HG03060 (cell line): ENCODE measurements around the gene TRIO.

Experiments
- ATAC-seq: cut with Tn5 transposase; IDR thresholded peaks from one replicate; pipeline ENCODE4 v1.9.1; 2021; ENCODE audit warnings: low read depth, moderate number of reproducible peaks; ENCODE audit not compliant: unreplicated experiment

TRIO gene

DNA sequence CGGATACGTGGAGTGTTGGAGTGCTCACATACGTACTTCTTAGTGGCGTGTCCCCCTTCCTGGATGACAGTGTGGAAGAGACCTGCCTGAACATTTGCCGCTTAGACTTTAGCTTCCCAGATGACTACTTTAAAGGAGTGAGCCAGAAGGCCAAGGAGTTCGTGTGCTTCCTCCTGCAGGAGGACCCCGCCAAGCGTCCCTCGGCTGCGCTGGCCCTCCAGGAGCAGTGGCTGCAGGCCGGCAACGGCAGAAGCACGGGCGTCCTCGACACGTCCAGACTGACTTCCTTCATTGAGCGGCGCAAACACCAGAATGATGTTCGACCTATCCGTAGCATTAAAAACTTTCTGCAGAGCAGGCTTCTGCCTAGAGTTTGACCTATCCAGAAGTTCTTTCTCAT is 364.9 kb downstream of the TRIO start:
- ATAC-seq, result no peak

GRCh38 chr5:14509556-14509955 is 366.4 kb downstream of the TRIO start:
- no peak for ATAC-seq

DNA sequence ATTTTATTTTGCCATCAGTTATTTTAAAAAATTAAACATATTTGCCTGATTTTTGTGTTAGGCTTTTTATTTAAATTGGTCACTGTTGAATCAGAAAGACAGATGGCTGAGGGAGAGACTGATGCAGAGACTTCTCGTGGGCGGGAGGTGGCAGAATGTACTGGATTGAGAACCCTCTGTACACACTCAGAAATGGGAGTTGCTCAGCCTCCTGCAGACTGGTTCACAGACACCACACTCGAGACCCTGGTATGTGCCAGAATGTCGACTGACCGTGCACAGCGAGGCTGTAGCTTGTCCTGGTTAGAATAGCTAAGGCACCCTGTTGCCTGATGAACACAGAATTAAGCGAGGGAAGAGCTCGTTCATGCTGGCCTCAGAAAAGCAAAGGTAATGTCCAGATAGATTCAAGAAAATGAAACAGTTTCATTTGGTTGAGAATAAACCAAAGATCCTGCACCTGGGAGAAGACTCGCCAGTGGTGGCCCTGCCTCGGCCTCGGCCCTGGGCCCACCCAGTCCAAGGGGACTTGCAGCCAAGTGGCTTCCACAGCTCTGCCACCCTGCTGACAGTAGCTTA is 367.1 kb downstream of the TRIO start:
- ATAC-seq, result no peak

- ATAC-seq, result no peak
Measured at GRCh38 chr5:14510880-14511279, 367.7 kb downstream of the TRIO start.

GRCh38 chr5:14512574-14512973 is 369.4 kb downstream of the TRIO start:
- no peak for ATAC-seq

GRCh38 chr5:14513266-14513665 is 370.1 kb downstream of the TRIO start:
- no peak for ATAC-seq

DNA sequence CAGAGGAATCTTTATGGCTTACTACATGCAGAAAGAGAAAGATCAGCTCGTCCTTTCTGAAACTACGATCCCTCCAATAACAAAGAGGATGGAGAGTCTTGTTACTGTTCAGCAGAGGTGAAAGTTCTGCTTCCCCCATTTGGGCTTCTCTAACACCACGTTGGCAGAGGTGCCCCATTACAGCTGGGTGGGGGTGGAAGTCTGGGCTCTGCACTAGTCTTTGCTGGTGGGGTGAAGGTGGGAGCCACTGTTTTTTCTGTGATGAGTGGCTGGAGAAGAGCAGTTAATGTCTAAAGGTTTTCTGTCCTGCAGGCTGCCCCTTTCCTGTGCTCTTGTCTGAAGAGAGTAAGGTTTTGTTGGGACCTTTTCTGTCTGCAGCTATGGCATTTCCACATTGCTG is 373.8 kb downstream of the TRIO start:
- ATAC-seq, result no peak

- ATAC-seq, result no peak
Measured at GRCh38 chr5:14518638-14519037, 375.5 kb downstream of the TRIO start.

GRCh38 chr5:14521748-14522147 is 378.6 kb downstream of the TRIO start:
- no peak for ATAC-seq

- ATAC-seq, result no peak
Measured at GRCh38 chr5:14522721-14523120, 379.6 kb downstream of the TRIO start.

DNA sequence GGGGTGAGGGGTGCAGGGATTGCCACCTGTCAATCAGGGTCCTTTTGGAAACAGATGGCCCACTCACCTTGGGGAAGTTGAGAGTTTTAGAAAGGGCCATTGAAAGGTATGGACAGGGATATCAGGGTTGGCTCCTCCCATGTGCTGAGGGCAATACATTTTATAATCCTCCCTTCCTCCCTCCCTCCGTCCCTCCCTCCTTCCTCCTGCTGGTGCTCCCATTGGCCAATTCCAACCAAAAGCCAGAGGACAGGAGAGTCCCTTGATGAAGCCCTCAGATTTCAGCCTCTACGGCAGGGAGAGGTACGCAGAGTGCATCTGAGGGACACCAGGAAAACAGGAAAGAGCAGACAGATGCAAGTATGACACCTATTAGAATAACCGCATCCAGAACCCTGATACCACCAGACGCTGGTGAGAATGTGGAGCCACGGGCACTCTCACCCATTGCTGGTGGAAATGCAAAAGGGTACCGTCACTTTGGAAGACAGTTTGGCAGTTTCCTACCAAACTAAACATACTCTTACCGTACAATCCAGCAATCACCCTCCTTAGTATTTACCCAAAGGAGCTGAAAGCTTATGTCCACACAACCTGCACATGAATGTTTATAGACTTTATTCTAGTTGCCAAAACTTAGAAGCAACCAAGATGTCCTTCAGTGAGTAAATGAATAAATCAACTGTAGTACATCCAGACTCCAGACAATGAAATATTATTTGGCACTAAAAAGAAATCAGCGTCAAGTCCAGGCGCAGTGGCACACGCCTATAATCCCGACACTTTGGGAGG is 380.3 kb downstream of the TRIO start:
- no peak for ATAC-seq

GRCh38 chr5:14525397-14525796 is 382.3 kb downstream of the TRIO start:
- ATAC-seq, result no peak

- ATAC-seq, result no peak
Measured at GRCh38 chr5:14526493-14526892, 383.4 kb downstream of the TRIO start.

DNA sequence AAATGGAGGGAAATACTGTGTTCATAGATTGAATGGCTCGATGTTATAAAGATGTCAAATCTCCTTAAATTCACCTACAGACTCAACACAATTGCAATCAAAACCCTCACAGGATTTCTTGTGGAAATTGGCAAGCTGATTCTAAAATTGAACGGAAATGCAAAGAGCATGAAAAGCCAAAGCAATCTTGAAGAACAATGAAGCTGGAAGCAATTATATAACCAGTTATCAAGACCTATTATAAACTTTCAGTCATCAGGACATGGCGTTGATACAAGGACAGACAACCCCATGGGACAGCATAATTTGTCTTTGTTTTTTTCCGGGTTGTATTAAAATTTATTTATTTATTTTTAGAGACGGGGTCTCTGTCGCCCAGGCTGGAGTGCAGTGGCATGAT is 385.0 kb downstream of the TRIO start:
- no peak for ATAC-seq

- ATAC-seq, result no peak
Measured at GRCh38 chr5:14528926-14529325, 385.8 kb downstream of the TRIO start.

DNA sequence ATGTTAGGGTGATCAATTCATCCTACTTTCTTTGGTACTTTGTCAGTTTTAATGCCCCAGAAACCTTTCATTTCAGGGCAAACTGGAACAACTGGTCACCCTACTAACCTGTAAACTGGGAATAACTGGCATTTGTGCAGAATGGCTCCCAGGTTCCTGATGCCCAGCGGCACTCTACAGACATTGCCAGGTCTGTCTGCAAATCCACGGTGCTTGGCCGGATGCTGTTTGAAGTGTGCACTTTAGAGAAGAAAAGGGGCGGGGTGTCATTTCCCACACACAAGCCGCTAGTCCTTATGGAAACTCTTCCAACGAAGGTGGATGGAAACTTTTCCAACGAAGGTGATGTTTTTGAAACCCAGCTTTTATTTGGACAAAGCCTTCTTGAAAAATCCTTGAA is 388.5 kb downstream of the TRIO start:
- no peak for ATAC-seq

DNA sequence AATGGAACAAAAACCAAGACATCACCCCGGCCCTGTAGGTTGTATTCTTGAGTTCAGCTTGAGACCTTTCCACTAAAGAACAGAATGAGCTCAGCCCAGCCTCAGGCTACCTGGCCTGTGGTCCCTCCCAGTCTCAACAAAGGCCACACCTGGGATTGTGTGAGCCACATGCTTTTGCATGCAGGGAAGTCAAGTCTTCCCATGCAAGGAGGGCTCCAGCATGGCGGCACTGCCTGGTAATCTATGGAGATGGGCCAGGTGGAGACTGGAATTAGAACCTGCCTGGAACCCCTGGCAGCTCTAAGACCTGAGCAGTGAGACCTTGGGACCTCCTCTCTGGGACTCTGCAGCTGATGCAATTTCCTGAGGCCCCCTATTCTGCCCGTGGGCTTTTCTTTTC is 389.0 kb downstream of the TRIO start:
- ATAC-seq, result no peak

- no peak for ATAC-seq
Measured at GRCh38 chr5:14534773-14535172, 391.6 kb downstream of the TRIO start.

- ATAC-seq, result no peak
Measured at GRCh38 chr5:14545308-14545707, 402.2 kb downstream of the TRIO start.

- no peak for ATAC-seq
Measured at GRCh38 chr5:14545862-14546261, 402.7 kb downstream of the TRIO start.

DNA sequence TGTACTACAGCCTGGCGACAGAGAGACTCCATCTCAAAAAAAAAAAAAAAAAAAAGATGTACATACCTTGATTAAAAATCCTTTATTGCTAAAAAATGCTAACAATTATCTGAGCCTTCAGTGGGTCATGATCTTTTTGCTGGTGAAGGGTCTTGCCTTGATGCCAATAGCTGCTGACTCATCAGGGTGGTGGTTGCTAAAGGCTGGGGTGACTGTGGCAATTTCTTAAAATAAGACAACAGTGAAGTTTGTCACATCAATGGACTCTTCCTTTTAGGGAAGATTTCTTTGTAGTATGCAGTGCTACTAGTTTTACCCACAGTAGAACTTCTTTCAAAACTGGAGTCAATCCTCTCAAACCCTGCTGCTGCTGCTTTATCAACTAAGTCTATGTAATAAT is 404.5 kb downstream of the TRIO start:
- ATAC-seq, result no peak

GRCh38 chr5:14551211-14551610 is 408.1 kb downstream of the TRIO start:
- no peak for ATAC-seq
